Lower lobe of right lung (tissue), 2 donors: ENCODE results near the gene C1orf210. TPM values are rescaled to one million over a fixed set of nuclear protein-coding genes. Genes with fewer than 3 reads are reported as not detected.

Experiments used
- ATAC-seq, 2 donors: fragments of 200-7000 bp; cut with Tn5 transposase; one replicate each; pipeline ENCODE4 v1.9.1; 2020 to 2022; ENCODE audit warnings: mild to moderate bottlenecking in 2 of 2, moderate library complexity in 2 of 2
- DNase-seq: peaks from one replicate; pipeline ENCODE4 v3.0.0-alpha.2; 2020
- H3K27ac ChIP-seq: fragments of 200-600 bp; one replicate; pipeline ENCODE4 v1.8.0; 2022
- H3K27me3 ChIP-seq: fragments of 200-600 bp; one replicate; pipeline ENCODE4 v1.8.0; 2022; ENCODE audit warnings: low read depth
- H3K36me3 ChIP-seq: fragments of 200-600 bp; one replicate; pipeline ENCODE4 v1.8.0; 2022; ENCODE audit warnings: mild to moderate bottlenecking
- H3K4me1 ChIP-seq: fragments of 200-600 bp; one replicate; pipeline ENCODE4 v1.8.0; 2022
- H3K4me3 ChIP-seq: fragments of 200-600 bp; one replicate; pipeline ENCODE4 v1.8.0; 2022; ENCODE audit warnings: mild to moderate bottlenecking
- H3K9me3 ChIP-seq: fragments of 200-600 bp; one replicate; pipeline ENCODE4 v1.8.0; 2022
- CTCF ChIP-seq: fragments of 200-600 bp; IDR thresholded peaks from one replicate; pipeline ENCODE4 v1.8.0; 2022; ENCODE audit warnings: antibody characterized with exemption, mild to moderate bottlenecking
- intact Hi-C: fragments of 100-400 bp; cut with DNase I; formaldehyde crosslinking; loops from one replicate; pipeline ENCODE4 v1.11.0; 2022
- total RNA-seq: library from RNA; stranded (reverse); fragmentation: NEBNext Ultra II Directional; extraction: Animal tissue kit (Norgen Biotek cat#: 25700); gene quantifications from one replicate; pipeline ENCODE4 v1.2.1, GENCODE V29; 2021
- donor health status: DM: no; HTN: yes; CAD: no; lungs with severe emphysema.

Gene C1orf210
- total RNA-seq, 1 donor from 2014 or later, result 19.1 TPM

- peaks cover 8% of the 10 kb centered on the region for H3K36me3 ChIP-seq
- no peak overlapping the region for H3K27ac ChIP-seq
- no peaks in the 10 kb centered on the region for H3K27me3 ChIP-seq
- ATAC-seq (no peak), DNase-seq (no peak)
- peaks cover 10% of the 10 kb centered on the region for H3K4me1 ChIP-seq
- intact Hi-C loops, result no loop called here
- no peaks in the 10 kb centered on the region for H3K9me3 ChIP-seq
- no peak for TF ChIP-seq CTCF
- no peak overlapping the region for H3K4me3 ChIP-seq
These were observed 40.0 kb upstream of the C1orf210 start for GRCh38 chr1:43325381-43325780.

GRCh38 chr1:43324810-43325209 is 39.4 kb upstream of the C1orf210 start:
- intact Hi-C loops, result no loop called here
- ATAC-seq, result no peak

GRCh38 chr1:43322506-43322905 is 37.1 kb upstream of the C1orf210 start:
- no peak for DNase-seq
- no peak overlapping the region for H3K4me3 ChIP-seq
- no peak for ATAC-seq

More at GRCh38 chr1:43324810-43325209, 39.4 kb upstream of the C1orf210 start:
- Histone ChIP-seq H3K4me1 (peaks cover 5% of the 10 kb centered on the region), H3K27me3 (no peaks in the 10 kb centered on the region), H3K4me3 (no peak overlapping the region), H3K36me3 (peaks cover 8% of the 10 kb centered on the region), H3K9me3 (no peaks in the 10 kb centered on the region), H3K27ac (no peak overlapping the region)
- no peak for TF ChIP-seq CTCF
- DNase-seq, result no peak

GRCh38 chr1:43321331-43321891 is 36.0 kb upstream of the C1orf210 start:
- no peak for DNase-seq
- no peak for ATAC-seq
- Histone ChIP-seq H3K27ac (no peak overlapping the region), H3K27me3 (no peaks in the 10 kb centered on the region), H3K4me3 (no peak overlapping the region), H3K9me3 (no peaks in the 10 kb centered on the region), H3K36me3 (peaks cover 14% of the 10 kb centered on the region), H3K4me1 (no peaks in the 10 kb centered on the region)
- no peak for TF ChIP-seq CTCF
- intact Hi-C loops, result no loop called here

More at GRCh38 chr1:43322506-43322905, 37.1 kb upstream of the C1orf210 start:
- TF ChIP-seq CTCF, result no peak
- Histone ChIP-seq H3K27ac (no peak overlapping the region), H3K36me3 (peaks cover 14% of the 10 kb centered on the region), H3K27me3 (no peaks in the 10 kb centered on the region), H3K4me1 (no peaks in the 10 kb centered on the region), H3K9me3 (no peaks in the 10 kb centered on the region)
- intact Hi-C loops, result no loop called here

- ATAC-seq, result peak in 1 of 2 donors; percentile 8
- no peak for DNase-seq
These were observed 34.4 kb upstream of the C1orf210 start for GRCh38 chr1:43319766-43320165.

More at GRCh38 chr1:43319766-43320165, 34.4 kb upstream of the C1orf210 start:
- intact Hi-C loops, result no loop called here
- Histone ChIP-seq H3K36me3 (peaks cover 14% of the 10 kb centered on the region), H3K27ac (no peak overlapping the region), H3K9me3 (no peaks in the 10 kb centered on the region), H3K4me3 (no peak overlapping the region), H3K4me1 (no peaks in the 10 kb centered on the region), H3K27me3 (no peaks in the 10 kb centered on the region)
- TF ChIP-seq CTCF, result no peak
